Stimulated activated CD4-positive, alpha-beta T cell treated with anti-CD3 and anti-CD28 coated beads, TNF-alpha, amount 100 ng/mL, for 24 hours (primary cell): ENCODE results near the gene TIMM10B.

Source experiments
- DNase-seq, 3 experiments: peaks; one replicate each; pipeline ENCODE4 v3.0.0-alpha.2; 2020; ENCODE audit warnings: low read depth in 3 of 3

Gene TIMM10B, protein sequence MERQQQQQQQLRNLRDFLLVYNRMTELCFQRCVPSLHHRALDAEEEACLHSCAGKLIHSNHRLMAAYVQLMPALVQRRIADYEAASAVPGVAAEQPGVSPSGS

DNA sequence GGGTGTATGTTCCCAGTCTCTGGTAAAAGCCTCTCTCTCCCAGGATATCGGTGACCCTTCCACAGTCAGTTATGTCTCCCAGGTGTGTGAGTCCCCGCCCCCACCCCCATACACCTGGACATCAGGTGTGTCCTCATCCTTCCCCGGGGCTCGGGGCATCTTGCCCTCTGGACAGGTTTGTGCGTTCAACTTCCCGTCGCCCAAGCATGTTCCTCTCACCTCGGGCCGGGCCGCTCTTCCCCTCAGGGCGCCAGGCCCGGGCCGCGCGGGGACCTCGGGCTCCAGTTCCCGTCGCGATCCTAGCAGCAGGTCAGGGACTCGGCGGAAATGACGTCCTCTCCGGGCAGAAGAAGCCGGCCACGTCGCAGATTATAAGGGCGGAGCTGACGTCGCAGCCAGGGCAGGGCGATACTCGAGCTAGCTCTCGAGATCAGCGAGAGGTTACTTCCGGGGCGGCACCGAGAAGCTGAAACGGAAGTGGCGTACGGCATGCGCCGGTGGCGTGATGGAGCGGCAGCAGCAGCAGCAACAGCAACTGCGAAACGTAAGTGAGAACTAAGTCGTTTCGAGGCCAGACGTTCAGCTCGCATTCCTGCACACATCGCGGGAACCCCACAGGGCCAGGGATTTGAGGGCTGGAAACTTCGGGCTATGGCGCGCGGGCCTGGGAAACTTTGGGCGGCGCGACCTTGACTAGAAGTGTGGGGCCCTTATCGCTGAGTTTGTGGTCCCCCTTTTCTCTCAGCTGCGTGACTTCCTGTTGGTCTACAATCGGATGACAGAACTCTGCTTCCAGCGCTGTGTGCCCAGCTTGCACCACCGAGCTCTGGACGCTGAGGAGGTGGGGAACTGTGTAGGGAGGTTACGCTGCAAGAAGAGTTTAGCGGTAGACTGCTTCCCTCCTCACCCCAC lies at the start of gene TIMM10B, which contains the start of gene ARFIP2:
Gene TIMM10B, plus strand, starts transcription at position 490 of the 912 bp plus-strand sequence. Its CDS starts 16 bp downstream, at position 506.
Gene ARFIP2, minus strand, starts transcription at position 320 of the 912 bp plus-strand sequence. CDS start 910 bp downstream, outside the sequence.
- DNase-seq = peak; percentile 93 to 98 (median 96)

DNA sequence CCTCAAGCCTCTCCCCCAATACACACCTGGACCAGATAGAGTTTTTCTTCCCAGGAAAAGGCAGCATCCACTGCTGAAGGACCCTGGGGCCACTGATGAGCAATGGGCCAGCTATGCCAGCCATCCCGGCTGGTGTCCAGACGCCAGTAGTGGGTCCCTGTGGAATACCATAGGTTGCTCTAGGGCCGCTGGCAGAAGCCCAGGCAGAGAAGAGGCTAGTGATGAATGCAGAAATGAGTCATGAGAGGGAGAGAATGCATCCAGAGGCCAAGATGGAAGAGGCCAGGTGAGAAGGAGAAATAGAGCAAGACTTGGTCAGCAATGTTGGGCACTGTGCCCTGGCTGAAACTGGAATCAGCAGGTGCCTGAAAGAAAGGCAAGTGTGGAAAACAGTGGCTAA lies 49.4 kb upstream of the TIMM10B start:
- DNase-seq = no peak

DNA sequence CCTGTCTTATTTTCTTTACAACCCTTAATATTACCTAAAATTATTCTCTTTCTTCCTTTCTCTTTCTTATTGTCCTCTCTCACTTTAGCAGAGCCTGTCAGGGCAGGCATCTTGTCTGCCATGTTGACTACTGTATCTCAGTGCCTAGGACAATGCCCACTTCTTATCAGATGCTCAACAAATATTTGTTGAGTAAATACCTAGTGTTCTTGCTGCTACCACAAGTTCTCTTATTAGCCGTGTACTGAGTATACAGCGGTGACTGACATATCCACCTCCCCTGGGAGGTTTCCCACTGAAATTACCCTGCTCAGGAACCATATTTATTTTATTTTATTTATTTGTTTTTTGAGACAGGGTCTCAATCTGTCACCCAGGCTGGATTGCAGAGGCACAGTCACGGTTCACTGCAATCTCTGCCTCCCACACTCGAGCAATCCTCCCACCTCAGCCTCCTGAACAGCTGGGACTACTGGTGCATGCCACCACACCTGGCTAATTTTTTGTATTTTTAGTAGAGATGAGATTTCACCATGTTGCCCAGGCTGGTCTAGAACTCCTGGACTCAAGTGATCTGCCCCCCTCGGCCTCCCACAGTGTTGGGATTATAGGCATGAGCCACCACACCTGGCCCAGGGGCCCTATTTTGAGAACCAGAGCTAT lies 47.2 kb upstream of the TIMM10B start:
- no peak for DNase-seq

DNA sequence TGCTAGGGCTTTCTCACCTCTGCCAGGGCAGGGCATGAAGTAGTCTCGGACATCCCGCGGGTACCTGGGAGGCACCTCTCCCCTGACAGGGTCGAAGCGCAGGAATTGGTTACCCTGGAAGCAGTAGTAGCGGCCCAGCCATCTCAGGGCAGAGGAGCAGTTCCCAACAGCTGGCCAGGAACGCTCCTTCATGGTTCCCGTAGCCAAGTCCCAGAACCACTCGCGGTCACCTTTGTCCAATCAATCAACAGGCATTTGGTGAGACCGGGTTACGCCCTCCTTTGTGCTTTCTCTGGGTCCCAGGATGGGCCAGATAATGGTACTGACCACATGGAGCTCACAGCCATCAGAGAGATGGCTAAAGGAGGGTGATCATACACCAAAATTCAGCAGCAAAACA lies 43.9 kb upstream of the TIMM10B start:
- no peak for DNase-seq

DNA sequence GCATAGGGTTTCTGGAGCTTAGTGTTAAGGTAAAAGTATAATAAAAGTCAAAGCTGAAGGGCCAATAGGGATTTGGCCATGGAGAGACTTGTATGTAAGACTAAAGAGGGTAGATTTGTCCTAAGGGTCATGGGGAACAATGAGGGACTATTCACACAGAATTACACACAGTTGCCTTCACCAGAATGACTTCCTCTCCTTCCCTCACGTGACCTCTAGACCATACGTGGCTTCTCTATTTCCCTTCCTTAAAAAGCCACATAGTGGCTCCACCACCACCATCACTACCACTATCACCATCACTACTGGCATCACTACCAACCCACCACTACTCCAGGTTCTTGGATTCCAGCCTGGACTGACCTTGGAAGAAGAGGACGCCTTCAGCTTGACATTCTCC lies 43.3 kb upstream of the TIMM10B start:
- DNase-seq = no peak

DNA sequence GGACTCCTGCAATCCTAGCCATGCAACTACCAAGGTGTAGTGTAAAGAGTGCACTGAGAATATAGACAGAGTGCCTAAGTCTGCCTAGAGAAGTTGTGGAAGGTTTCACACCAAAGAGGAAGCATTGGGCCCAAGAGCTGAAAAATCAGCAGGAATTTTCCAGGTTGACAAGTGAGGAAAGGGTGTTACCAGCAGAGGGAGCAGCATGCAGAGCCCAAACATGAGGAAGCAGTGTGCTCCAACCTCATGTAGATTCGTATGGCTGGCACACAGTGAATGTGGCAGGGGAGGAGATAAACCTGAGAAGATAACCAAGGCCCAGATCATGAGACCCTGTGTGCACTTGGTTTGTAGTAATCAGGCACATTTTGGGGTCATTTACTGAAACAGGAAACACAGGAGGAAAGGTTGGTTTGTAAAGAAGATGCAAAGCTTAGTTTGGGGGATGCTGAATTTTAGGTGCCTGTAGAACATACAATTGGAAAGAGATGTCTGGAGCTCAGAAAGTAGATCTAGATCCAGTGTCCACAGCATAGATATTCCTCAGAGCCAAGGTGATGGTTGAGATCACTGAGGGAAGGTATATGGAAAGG lies 42.2 kb upstream of the TIMM10B start:
- DNase-seq = peak in 1 of 3 experiments; percentile 20

DNA sequence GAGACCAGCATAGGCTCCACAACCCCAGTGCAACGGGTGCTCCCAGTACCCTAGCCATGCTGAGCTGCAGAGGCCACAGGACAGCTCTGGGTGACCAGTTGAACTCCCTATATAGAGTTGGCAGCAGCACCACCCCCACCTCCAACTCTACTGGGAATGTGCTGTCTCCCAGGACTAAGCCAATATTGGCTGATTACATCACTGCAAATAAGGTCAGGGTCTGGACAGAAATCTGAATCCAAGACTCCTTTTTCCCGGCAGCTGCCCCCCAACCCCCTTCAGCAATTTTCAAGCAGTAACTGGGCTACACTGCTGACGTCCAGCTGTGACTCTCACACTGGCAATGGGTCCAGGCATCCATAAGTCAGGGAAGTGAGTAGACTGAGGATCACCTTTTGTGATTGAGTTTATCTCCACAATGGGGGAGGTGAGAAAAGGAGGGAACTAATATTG lies 40.4 kb upstream of the TIMM10B start, which contains the start of gene HPX:
Gene HPX, minus strand, starts transcription at position 82 of the 453 bp plus-strand sequence. Its CDS starts 24 bp downstream, at position 58.
- DNase-seq = no peak

DNA sequence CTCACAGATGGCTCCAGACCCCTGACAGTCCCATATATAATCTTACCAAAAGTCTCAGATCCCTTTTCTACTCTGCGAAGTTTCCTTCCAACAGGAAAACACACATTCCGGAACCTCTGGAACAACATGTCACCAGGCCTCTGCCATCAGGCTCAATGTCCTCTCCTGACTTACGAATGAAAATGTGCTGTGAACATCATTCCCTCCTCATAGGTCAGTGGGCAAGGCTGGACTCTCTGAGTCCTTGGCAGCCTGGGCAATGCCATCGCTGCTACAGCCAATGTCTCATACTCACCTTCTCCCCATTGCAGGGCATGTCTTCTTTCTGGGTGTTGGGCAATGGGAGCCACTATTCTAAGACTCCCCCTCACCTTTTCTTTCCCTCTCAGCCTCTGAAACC lies 38.9 kb upstream of the TIMM10B start:
- DNase-seq = no peak

DNA sequence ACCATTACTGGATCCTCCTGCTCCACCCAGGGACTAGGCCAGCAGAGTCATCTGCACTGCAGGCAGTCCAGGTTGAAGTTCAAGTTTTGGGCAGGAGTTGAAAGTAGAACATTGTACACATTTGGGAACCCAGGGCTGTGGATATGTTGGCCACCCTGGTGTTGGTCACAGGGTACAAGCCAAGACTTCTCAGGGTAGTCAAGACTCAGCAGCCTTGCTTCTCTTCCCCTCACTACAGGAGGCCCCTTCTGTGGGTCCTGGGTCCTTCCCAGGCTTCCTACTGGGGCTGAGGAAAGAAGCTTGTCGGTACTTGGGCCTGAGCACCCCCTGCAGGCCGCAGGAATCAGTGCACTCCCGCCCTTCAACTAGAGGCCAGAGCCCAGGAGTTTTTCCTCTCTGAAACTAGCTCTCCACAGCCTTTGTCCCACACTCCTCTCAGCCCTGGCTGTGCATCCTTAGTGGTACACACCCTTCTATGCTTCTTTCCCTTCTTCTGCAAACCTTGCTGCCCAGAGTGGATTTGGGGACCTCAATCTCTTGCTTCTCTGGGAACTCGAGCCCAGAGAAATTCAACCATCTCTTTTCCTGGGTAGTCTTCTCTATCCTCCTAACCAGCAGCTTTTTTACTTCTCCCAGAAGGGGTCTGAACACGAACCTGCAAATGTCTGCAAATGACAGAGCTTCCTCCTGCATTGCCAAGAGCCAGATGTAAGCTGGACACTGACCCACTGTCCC lies 37.9 kb upstream of the TIMM10B start:
- DNase-seq = peak in 2 of 3 experiments; percentile 19 to 49

DNA sequence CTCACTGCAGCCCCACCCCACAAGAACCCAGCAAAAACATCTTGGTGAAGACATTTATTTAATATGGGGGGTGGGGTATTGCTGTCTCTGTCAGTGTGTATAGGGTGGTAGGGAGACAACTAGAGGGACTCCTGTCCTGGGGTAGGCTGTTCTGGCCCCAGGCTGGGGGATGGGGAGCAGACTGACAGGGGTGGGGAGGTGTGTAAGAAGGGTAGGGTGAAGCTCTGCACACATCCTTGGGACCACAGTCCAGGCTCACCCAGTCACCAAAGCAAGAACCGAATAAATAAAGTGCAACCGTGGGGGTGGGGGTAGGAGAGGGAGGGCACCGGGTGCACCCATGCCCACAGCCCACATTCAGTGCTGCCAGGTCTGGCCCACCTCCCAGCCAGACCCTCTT lies 32.7 kb upstream of the TIMM10B start:
- DNase-seq = no peak

DNA sequence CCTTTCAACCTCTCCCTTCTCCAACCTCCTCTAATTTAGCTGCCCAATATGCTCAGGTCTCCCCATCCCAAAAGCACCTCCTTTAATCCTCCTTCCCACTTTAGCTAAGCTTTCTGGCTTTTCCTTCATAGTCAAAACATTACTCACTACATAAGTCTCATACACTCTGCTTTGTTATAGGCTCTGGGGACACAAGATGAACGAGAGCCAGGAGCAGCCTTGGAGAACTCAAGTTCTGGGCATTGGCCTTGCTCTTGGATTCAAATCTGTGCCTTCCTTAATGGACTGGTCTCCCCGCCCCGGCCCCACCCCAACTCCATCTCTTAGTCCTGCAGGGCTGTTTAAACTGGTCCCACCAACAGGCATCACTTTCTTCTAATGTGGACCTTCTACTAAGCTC lies 29.1 kb upstream of the TIMM10B start:
- no peak for DNase-seq

DNA sequence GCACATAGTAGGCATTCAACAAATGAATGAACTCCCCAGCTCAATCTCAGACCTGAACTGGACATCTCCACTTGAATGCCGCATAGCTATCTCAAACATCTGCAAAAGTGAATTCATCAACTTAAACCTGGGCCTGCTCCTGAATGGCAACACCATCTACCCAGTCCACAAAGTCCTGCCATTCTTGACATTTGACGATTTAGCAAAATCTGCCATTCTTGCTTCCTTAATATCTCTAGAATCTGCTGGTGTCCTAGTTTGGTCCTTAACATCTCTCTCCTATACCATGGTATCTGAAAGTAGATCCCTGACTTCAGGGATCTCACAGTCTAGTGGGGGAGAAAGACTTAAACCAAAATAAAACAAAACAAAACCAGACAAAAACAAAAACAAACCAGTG lies 28.1 kb upstream of the TIMM10B start:
- DNase-seq = no peak

DNA sequence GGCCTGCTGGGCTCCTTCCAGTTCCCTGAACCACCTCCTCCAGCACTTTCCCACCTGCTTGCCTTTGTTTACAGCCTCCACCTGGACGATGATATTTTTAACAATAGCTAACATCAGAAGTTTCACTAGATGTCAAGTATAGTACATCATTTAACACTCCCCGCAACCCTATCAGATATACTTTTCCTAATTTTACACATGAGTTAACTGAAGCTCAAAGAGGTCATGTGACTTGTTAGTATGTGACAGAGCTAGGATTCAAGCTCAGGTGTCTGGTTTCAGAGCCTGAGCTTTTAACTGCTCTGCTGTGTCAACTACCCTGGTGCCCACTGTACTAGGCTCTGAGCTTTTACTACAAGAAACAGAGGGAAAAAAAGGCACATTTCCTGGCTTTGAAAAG lies 26.2 kb upstream of the TIMM10B start:
- no peak for DNase-seq

DNA sequence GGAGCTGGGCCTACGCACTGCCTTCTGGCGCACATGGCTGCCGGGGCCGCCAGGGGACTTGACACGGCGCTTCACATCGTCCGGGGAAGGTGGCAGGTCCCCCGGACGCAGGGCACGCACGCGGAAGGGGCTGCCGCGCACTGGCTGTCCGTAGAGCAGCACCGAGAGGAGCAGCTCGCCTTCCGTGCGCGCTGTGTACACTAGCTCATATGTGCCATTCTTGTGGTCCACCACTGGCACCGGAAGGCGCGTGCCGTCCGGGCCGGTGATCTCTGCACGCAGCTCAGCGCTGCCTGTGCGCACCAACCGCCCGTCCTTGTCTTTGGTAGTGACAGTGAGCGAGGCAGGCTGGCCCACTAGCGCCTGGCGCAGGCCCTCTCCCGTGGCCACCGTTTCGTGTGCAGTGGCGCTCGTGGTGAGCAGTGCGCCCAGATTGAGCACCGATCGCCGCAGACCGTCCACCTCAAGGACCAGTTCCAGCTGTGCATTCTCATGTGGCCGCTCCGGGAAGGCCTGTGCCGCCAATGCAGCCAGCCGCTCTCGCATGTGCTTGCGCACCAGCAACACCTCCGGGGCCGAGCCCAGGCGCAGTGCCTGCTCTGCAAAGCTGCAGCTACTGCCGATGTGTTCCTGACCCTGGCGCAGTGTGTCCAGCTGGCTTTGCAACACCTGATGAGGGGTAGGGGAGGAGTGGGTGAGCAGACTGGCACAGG lies 24.8 kb upstream of the TIMM10B start:
- no peak for DNase-seq

DNA sequence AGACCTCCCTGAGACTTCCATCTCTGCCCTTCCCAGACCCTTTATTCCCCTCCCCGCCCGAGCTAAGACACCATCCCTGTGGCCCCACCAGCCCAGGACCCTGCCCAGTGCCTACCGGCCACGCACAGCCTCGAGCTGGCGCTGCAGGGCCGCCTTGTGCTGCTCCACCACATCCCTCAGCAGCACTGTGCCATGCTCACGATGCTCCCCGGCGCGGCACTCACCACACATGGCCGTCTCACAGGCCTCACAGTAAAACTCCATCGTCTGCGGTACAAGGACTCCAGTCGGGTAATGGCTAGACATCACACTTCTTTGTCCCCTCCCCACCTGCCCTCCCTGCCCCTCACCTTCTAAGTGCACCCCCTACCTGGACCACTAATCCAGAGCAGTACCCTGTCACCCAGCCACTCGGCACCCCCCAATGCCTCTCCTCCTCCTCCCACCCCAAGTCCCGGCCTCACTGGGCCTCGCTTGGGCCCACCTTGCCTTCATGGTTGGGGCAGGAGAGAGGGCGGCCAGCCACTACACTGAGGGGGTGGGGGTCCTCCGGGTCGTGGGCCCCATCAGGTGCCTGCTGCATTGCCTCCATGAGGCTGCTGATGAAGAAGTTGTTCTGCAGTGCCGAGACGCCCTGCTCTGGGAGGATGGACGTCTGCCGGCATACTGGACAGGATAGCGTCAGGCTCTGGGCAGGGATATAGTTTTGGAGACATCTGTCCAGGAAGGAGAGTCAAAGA lies 23.6 kb upstream of the TIMM10B start:
- DNase-seq = no peak

DNA sequence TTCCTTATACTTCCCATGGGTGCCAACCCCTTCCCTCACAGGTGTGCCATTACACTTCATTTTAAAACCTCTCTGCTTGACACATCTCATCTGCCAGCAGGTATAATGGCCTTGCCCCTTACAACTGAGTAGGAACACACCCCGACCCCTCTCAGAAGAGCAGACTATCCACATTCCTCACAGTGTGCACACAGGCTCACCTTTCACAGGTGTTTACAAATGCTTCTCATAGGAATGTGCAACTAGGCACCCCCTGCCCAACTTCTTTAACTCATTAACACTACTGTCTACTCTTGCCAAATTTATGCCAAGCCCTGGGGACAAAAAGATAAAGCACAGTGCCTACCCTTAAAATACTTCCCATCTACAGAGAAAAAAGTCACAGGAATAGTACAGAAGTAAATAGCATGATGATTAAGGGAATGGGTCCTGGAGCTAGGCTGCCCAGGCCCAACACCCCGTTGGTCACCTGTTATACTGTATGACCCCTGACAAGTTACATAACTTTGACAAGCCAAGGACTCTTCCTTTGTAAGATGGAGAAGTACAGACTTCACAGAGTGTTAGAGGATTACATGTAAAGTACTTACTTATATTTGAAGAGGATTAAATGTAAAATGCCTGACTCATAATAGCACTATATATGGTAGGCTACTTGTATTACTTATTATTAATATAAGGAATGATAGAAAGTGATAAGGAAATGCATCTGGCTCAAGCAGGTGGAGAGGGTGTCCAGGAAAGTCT lies 22.8 kb upstream of the TIMM10B start:
- DNase-seq = no peak

DNA sequence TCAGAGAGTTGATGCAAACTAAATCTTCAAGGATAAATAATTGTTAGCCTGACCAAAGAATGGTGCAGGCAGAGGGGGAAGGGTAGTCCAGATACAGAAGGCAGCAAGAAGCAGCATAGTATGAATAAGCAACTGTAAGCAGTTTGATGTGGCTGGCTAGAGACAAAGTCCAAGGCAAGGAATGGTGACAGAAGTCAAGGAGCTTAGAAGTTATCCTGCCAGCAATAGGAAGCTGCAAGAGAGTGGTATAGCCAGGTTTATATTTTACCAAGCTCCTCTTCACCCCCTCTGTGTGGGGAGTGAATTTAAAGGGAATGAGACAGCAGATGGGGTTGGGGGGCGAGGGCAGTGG lies 22.2 kb upstream of the TIMM10B start:
- no peak for DNase-seq

DNA sequence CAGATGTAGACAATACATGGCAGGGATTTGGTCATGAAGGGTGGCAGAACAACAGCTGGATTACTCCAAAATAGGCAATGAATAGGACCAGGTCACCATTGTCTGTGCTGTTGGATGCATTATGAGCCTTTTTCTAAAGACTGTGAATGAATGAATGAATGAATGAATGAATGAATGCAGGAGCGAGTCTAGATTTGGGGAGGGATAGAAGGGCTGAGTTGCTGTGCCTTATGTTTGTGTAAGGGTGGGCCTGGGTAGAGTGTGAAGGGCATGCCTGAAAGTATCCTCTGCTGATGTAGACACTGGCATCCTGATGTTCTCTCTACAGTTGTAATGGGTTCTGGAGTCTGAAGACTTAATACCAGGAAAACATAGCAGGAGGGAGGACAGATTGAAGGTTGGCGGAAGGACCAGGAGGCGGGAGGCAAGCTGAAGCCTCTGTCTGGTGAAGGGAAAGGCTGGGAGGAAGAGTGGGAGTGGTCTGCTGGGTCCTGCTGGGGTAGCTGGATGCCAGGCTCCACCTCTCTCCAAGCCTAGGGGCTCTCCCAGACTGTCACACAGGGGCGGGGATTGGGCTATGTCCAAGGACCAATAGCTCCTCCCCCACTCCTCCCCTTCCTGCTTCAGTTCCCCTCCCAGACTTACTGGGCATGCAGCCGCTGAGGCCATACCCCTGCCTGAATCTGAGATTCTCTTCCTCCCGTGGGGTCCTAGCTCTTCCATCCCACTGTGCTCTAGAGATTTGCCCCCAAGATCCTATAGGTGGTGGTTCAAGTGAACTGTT lies 12.4 kb upstream of the TIMM10B start:
- DNase-seq = peak in 1 of 3 experiments; percentile 12

DNA sequence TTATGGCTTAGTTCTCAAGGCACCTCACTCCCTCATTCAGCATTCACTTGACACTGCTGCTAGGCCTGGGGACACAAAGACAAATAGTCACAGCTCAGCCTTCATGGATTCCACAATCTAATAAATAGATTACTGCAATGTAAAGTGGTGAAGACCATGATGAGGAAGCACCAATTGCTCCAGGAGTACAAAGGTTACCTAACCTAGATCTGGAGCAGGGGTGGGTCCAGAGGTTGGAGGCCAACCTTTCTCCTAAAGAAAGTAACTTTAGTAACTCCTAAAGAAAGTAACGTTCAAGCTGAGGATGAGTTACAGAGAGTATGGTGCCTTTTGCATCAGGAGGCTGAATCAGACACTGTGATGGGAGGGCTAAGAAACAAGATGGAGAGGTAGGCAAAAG lies 11.7 kb upstream of the TIMM10B start:
- DNase-seq = no peak
